CD4-positive, CD25-positive, alpha-beta regulatory T cell (primary cell): ENCODE results near the gene MGLL. TPM values are rescaled to one million over a fixed set of nuclear protein-coding genes. Genes with fewer than 3 reads are reported as not detected.

Experiments
- ATAC-seq, 2 donors: fragments of 150-1000 bp; cut with Tn5 transposase; one replicate each; pipeline ENCODE4 v1.10.0; 2021; ENCODE audit warnings: low read depth in 2 of 2, moderate number of reproducible peaks in 2 of 2, moderate library complexity in 1 of 2
- DNase-seq, 3 donors: peaks; one replicate each; pipeline versions ENCODE4 v3.0.0 to v3.0.0-alpha.2; 2012 to 2022; ENCODE audit warnings: mixed read lengths in 1 of 3
- H3K27ac ChIP-seq: one replicate; pipeline ENCODE4 v1.7.0; 2013; ENCODE audit warnings: mild to moderate bottlenecking, low read length; ENCODE audit not compliant: insufficient read depth, poor library complexity, severe bottlenecking
- H3K27me3 ChIP-seq: one replicate; pipeline ENCODE4 v1.7.0; 2013; ENCODE audit warnings: low read length; ENCODE audit not compliant: control insufficient read depth, insufficient read depth
- H3K36me3 ChIP-seq: one replicate; pipeline ENCODE4 v1.7.0; 2013; ENCODE audit warnings: mild to moderate bottlenecking, low read length, moderate library complexity; ENCODE audit not compliant: control insufficient read depth, insufficient read depth
- H3K4me1 ChIP-seq: 2 replicates; pipeline ENCODE4 v1.7.0; 2013; ENCODE audit warnings: mild to moderate bottlenecking, low read length; ENCODE audit not compliant: insufficient read depth, control insufficient read depth, poor library complexity, severe bottlenecking
- H3K4me3 ChIP-seq: one replicate; pipeline ENCODE4 v1.7.0; 2013; ENCODE audit warnings: low read depth, mild to moderate bottlenecking, low read length, moderate library complexity
- H3K9me3 ChIP-seq, 2 experiments: 1 replicate in 1 of 2; 2 replicates in 1 of 2; pipeline ENCODE4 v1.7.0; 2013; ENCODE audit warnings: low read length in 2 of 2, mild to moderate bottlenecking in 1 of 2, moderate library complexity in 1 of 2; ENCODE audit not compliant: control insufficient read depth in 2 of 2
- H3K27ac Mint-ChIP-seq, 3 donors: one replicate each; pipeline ENCODE4 v1.8.0; 2020 to 2022; ENCODE audit warnings: mild to moderate bottlenecking in 3 of 3, mixed read lengths in 3 of 3, moderate library complexity in 2 of 3
- H3K27me3 Mint-ChIP-seq: one replicate; pipeline ENCODE4 v1.8.0; 2022; ENCODE audit warnings: mild to moderate bottlenecking, mixed read lengths
- H3K36me3 Mint-ChIP-seq: one replicate; pipeline ENCODE4 v1.8.0; 2020; ENCODE audit warnings: mixed read lengths
- H3K4me1 Mint-ChIP-seq, 4 donors: one replicate each; pipeline ENCODE4 v1.8.0; 2020 to 2022; ENCODE audit warnings: mixed read lengths in 4 of 4, mild to moderate bottlenecking in 1 of 4
- H3K4me3 Mint-ChIP-seq, 4 donors: one replicate each; pipeline ENCODE4 v1.8.0; 2020 to 2022; ENCODE audit warnings: mild to moderate bottlenecking in 4 of 4, mixed read lengths in 4 of 4, moderate library complexity in 3 of 4
- H3K9me3 Mint-ChIP-seq, 7 donors: one replicate each; pipeline ENCODE4 v1.8.0; 2020 to 2022; ENCODE audit warnings: mixed read lengths in 7 of 7, mild to moderate bottlenecking in 3 of 7, moderate library complexity in 2 of 7
- polyA plus RNA-seq, 4 donors: library from polyadenylated mRNA; unstranded; fragments of 300-500 nt; fragmentation: Illumina TruSeq; gene quantifications; one replicate each; pipeline ENCODE4 v1.2.3, GENCODE V29; 2021
- total RNA-seq: library from RNA; stranded (reverse); gene quantifications from one replicate; pipeline ENCODE4 v1.2.3, GENCODE V29; 2022

Gene MGLL
- total and polyA plus RNA-seq, 5 donors from 2014 or later = 0.06 to 1.7 (median 1.4) TPM; not detected in 2

- Mint-ChIP-seq H3K27ac (no peak overlapping the region), H3K9me3 (no peaks in the 10 kb centered on the region), H3K4me1 (no peaks in the 10 kb centered on the region), H3K36me3 (no peaks in the 10 kb centered on the region), H3K4me3 (no peak overlapping the region), H3K27me3 (peaks cover 20% of the 10 kb centered on the region)
- no peaks in the 10 kb centered on the region for H3K27me3 ChIP-seq
- no peak overlapping the region for H3K4me3 ChIP-seq
- H3K27ac ChIP-seq = no peak overlapping the region
- H3K4me1 ChIP-seq = no peaks in the 10 kb centered on the region
- no peaks in the 10 kb centered on the region for H3K36me3 ChIP-seq
- H3K9me3 ChIP-seq = no peaks in the 10 kb centered on the region
- ATAC-seq = no peak
- no peak for DNase-seq
These were observed 78.7 kb downstream of the MGLL start for GRCh38 chr3:127743351-127744252.

- Mint-ChIP-seq H3K4me1 (no peaks in the 10 kb centered on the region), H3K36me3 (no peaks in the 10 kb centered on the region), H3K27me3 (peaks cover 20% of the 10 kb centered on the region), H3K27ac (no peak overlapping the region), H3K4me3 (no peak overlapping the region), H3K9me3 (no peaks in the 10 kb centered on the region)
- no peak overlapping the region for H3K27ac ChIP-seq
- no peaks in the 10 kb centered on the region for H3K4me1 ChIP-seq
- ATAC-seq (no peak), DNase-seq (no peak)
- no peaks in the 10 kb centered on the region for H3K27me3 ChIP-seq
- no peak overlapping the region for H3K4me3 ChIP-seq
- no peaks in the 10 kb centered on the region for H3K9me3 ChIP-seq
- H3K36me3 ChIP-seq = no peaks in the 10 kb centered on the region
These were observed 79.7 kb downstream of the MGLL start for GRCh38 chr3:127742580-127742979.

GRCh38 chr3:127741690-127742089, 80.6 kb downstream of the MGLL start:
- H3K27ac Mint-ChIP-seq = no peak overlapping the region
- DNase-seq = no peak
- no peaks in the 10 kb centered on the region for H3K36me3 Mint-ChIP-seq
- H3K4me3 Mint-ChIP-seq = no peak overlapping the region
- H3K27ac ChIP-seq = no peak overlapping the region
- H3K27me3 Mint-ChIP-seq = peaks cover 20% of the 10 kb centered on the region
- H3K9me3 ChIP-seq = no peaks in the 10 kb centered on the region
- no peak for ATAC-seq
- H3K4me3 ChIP-seq = no peak overlapping the region
- H3K4me1 Mint-ChIP-seq = no peaks in the 10 kb centered on the region
- H3K27me3 ChIP-seq = no peaks in the 10 kb centered on the region
- no peaks in the 10 kb centered on the region for H3K36me3 ChIP-seq
- H3K4me1 ChIP-seq = no peaks in the 10 kb centered on the region
- H3K9me3 Mint-ChIP-seq = no peaks in the 10 kb centered on the region

GRCh38 chr3:127741246-127741645, 81.1 kb downstream of the MGLL start:
- no peak for DNase-seq
- no peak overlapping the region for H3K4me3 Mint-ChIP-seq
- H3K27ac Mint-ChIP-seq = no peak overlapping the region
- Histone ChIP-seq H3K4me1 (no peaks in the 10 kb centered on the region), H3K27ac (no peak overlapping the region), H3K4me3 (no peak overlapping the region), H3K36me3 (no peaks in the 10 kb centered on the region), H3K9me3 (no peaks in the 10 kb centered on the region), H3K27me3 (no peaks in the 10 kb centered on the region)
- H3K4me1 Mint-ChIP-seq = no peaks in the 10 kb centered on the region
- H3K27me3 Mint-ChIP-seq = peaks cover 17% of the 10 kb centered on the region
- H3K9me3 Mint-ChIP-seq = no peaks in the 10 kb centered on the region
- no peaks in the 10 kb centered on the region for H3K36me3 Mint-ChIP-seq
- no peak for ATAC-seq

GRCh38 chr3:127740136-127740915, 82.0 kb downstream of the MGLL start:
- Histone ChIP-seq H3K27me3 (no peaks in the 10 kb centered on the region), H3K4me3 (no peak overlapping the region), H3K36me3 (no peaks in the 10 kb centered on the region), H3K9me3 (no peaks in the 10 kb centered on the region), H3K27ac (no peak overlapping the region), H3K4me1 (no peaks in the 10 kb centered on the region)
- peaks cover 19% of the 10 kb centered on the region for H3K27me3 Mint-ChIP-seq
- H3K9me3 Mint-ChIP-seq = no peaks in the 10 kb centered on the region
- DNase-seq (no peak), ATAC-seq (no peak)
- H3K36me3 Mint-ChIP-seq = no peaks in the 10 kb centered on the region
- H3K4me1 Mint-ChIP-seq = no peaks in the 10 kb centered on the region
- H3K27ac Mint-ChIP-seq = no peak overlapping the region
- H3K4me3 Mint-ChIP-seq = no peak overlapping the region

- Histone ChIP-seq H3K27ac (no peak overlapping the region), H3K4me1 (no peaks in the 10 kb centered on the region), H3K4me3 (no peak overlapping the region), H3K27me3 (no peaks in the 10 kb centered on the region), H3K9me3 (no peaks in the 10 kb centered on the region), H3K36me3 (no peaks in the 10 kb centered on the region)
- H3K9me3 Mint-ChIP-seq = no peaks in the 10 kb centered on the region
- DNase-seq = no peak
- no peaks in the 10 kb centered on the region for H3K4me1 Mint-ChIP-seq
- no peak for ATAC-seq
- no peaks in the 10 kb centered on the region for H3K36me3 Mint-ChIP-seq
- no peak overlapping the region for H3K4me3 Mint-ChIP-seq
- H3K27ac Mint-ChIP-seq = no peak overlapping the region
- H3K27me3 Mint-ChIP-seq = peaks cover 19% of the 10 kb centered on the region
These were observed 82.8 kb downstream of the MGLL start for GRCh38 chr3:127739347-127740135.

GRCh38 chr3:127738192-127738840, 84.0 kb downstream of the MGLL start:
- Mint-ChIP-seq H3K27ac (no peak overlapping the region), H3K27me3 (peaks cover 15% of the 10 kb centered on the region), H3K4me3 (no peak overlapping the region), H3K9me3 (no peaks in the 10 kb centered on the region), H3K4me1 (no peaks in the 10 kb centered on the region), H3K36me3 (no peaks in the 10 kb centered on the region)
- DNase-seq = no peak
- no peak overlapping the region for H3K4me3 ChIP-seq
- H3K9me3 ChIP-seq = no peaks in the 10 kb centered on the region
- no peak for ATAC-seq
- H3K36me3 ChIP-seq = no peaks in the 10 kb centered on the region
- H3K27me3 ChIP-seq = no peaks in the 10 kb centered on the region
- no peak overlapping the region for H3K27ac ChIP-seq
- H3K4me1 ChIP-seq = no peaks in the 10 kb centered on the region
